IPS DF 6.9 (cell line): Measurements from ENCODE around the gene GRIN2A.

Source experiments
- DNase-seq: peaks from one replicate; pipeline ENCODE4 v3.0.0-alpha.2; 2013; ENCODE audit warnings: low read depth, low spot score
- H3K27ac ChIP-seq: one replicate; pipeline ENCODE4 v1.5.1; 2013; ENCODE audit warnings: low read length, control low read depth
- H3K27me3 ChIP-seq: 2 replicates; pipeline ENCODE4 v1.6.1; 2013; ENCODE audit warnings: mild to moderate bottlenecking, low read length; ENCODE audit not compliant: control insufficient read depth, insufficient read depth
- H3K36me3 ChIP-seq: 2 replicates; pipeline ENCODE4 v1.6.1; 2013; ENCODE audit warnings: low read length; ENCODE audit not compliant: control insufficient read depth, insufficient read depth
- H3K4me1 ChIP-seq: 2 replicates; pipeline ENCODE4 v1.6.1; 2013; ENCODE audit warnings: low read length; ENCODE audit not compliant: control insufficient read depth, insufficient read depth
- H3K4me3 ChIP-seq: 2 replicates; pipeline ENCODE4 v1.5.1; 2013; ENCODE audit warnings: mild to moderate bottlenecking, low read length
- H3K9me3 ChIP-seq: 2 replicates; pipeline ENCODE4 v1.6.1; 2013; ENCODE audit warnings: low read length, inconsistent platforms; ENCODE audit not compliant: control insufficient read depth, insufficient read depth
- WGBS: extraction: QIAGEN DNeasy Blood & Tissue Kit; methylation state at CpG from one replicate; pipeline ENCODE4 v1.1.7; 2013; ENCODE audit warnings: mixed read lengths, missing lambda C conversion rate; ENCODE audit not compliant: insufficient read length, insufficient coverage; 5-methylcytosine and 5-hydroxymethylcytosine counted together

Gene GRIN2A

DNA sequence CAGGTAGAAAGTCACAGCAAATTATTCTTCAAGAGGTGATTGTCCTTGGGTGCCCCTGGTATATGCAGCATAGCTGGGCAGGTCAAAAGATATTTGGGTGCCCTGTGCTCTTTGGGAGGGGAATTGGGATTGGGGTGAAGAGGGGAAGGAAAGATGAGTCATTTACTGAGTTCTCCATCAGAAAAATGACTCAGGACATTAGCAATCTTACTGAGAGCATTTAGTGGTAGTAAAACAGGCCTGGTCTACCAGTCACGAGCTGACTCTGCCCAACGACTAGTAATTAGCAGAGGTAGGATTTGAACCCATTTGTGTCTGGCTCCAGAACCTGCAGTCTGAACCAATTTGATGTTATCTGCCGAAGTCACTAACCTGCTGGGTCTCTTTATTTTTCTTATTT is 6.0 kb upstream of the GRIN2A start:
- H3K27ac ChIP-seq: no peak overlapping the region
- H3K4me3 ChIP-seq: no peak overlapping the region
- H3K4me1 ChIP-seq: no peaks in the 10 kb centered on the region
- peaks cover 11% of the 10 kb centered on the region; the same call in 1 of the 2 replicates for H3K27me3 ChIP-seq
- WGBS: no CpG with 5 or more reads among the region's 3 CpGs
- DNase-seq: no peak
- H3K36me3 ChIP-seq: no peaks in the 10 kb centered on the region
- H3K9me3 ChIP-seq: no peaks in the 10 kb centered on the region

DNA sequence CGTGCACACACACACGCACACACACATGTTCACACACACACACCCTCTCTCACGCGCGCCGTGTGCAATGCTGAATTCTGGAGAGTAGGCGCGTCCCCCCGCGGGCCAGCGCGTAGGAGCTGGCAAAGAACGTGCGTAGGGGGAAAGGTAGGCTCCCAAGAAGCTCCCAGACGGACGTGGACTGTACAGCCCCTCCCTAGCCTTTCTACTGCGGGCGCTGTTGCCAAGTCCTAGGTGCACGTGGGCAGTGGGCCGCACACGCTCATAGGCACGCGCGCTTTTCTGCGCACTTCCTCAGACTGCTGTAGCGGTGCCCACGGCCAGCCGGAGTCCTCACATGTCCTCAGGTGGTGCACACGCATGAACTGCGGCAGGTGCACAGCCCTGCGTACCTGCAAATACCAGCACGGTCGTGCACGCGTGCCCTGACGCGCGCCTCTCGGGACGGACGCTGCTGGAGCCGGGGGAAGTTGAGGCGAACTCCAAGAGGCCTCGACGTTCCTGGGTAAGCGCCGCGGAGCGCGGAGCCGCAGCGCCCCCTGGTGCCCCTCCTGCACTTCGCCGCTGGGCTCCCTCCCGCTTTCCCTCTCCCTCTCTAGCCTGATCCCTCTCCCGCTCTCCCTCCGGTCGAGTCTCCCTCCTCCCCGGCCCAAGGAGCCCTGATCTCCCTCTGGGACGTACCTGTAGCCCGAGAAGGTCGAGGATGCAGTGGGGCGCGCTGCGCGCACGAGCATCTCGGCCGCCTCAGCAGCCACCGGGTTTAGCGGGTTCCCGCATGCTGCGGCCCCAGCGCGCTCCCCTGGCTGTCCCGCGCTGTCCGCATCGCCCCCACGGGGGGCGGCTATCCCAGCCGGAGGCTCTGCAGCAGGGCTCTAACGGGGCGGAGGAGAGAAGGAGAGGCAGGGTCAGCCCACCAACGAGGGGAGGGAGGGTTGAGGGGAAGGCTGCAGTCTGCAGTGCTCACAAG is 749 bp downstream of the GRIN2A start:
- H3K4me3 ChIP-seq: peak overlapping the region; percentile 65; the same call in 1 of the 2 replicates

DNA sequence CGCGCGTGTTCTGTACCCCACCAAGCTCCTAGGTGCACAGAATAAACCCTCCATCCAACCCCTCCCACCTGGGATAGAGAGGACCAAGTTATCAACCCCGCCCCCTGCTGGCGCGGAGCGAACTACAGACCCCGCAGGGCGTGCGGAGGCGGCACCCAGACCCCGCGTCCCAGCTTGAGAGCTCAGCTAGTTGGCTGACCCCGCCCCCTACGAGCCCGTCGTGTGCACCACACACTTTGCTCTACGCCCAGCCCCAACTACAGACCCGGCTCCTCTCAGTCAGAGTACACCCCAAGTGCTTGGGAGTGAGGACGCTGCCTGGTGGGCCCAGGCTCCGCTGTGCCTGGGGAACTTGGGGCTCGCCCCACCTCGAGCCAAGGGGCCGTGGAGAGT is 1.5 kb downstream of the GRIN2A start:
- no peak for DNase-seq
- Histone ChIP-seq H3K4me1 (peaks cover 1% of the 10 kb centered on the region; the same call in 1 of the 2 replicates), H3K4me3 (peak overlapping the region; percentile 65; the same call in 1 of the 2 replicates), H3K27me3 (peaks cover 25% of the 10 kb centered on the region; the same call in 1 of the 2 replicates), H3K27ac (no peak overlapping the region), H3K9me3 (no peaks in the 10 kb centered on the region), H3K36me3 (no peaks in the 10 kb centered on the region)
- no CpG with 5 or more reads among the region's 24 CpGs for WGBS

More for the DNA sequence above, 749 bp downstream of the GRIN2A start:
- Histone ChIP-seq H3K36me3 (no peaks in the 10 kb centered on the region), H3K27ac (no peak overlapping the region), H3K4me1 (peaks cover 1% of the 10 kb centered on the region; the same call in 1 of the 2 replicates), H3K27me3 (peaks cover 25% of the 10 kb centered on the region; the same call in 1 of the 2 replicates), H3K9me3 (no peaks in the 10 kb centered on the region)
- no CpG with 5 or more reads among the region's 85 CpGs for WGBS
- DNase-seq: peak; percentile 66

DNA sequence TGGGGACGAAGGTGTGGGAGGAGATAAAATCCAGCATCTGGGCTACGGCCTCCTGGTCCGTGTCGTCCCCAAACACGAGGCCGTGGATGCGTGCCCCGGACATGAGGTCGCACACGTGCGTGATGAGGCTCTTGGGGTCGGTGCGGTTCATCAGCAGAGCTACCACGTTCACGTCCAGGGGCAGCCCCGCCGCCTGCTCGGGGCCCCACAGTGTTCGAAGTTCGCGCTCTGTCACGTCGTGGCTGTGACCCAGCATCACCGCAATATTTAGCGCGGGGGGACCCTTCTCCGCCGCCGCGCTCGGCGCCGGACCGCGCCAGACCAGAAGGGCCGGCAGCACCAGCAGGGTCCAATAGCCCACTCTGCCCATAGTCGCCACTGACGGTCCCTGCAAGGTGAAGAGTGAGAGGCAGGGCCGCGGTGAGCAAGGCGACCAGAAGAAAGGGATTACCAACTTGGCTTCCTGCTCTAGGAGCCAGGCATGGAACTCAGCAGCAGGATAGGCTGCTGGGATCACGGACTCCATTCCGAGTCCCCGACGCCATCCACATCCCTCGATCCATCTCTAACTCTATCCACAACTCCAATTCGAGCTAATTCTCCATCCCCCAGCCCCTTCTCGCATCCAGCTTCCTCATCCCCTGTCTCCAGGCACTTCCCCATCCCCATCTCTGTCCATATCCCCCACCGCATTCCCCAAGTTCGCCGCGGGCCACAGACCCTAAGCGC is 2.0 kb downstream of the GRIN2A start:
- DNase-seq: no peak
- H3K4me1 ChIP-seq: peaks cover 1% of the 10 kb centered on the region; the same call in 1 of the 2 replicates
- H3K36me3 ChIP-seq: no peaks in the 10 kb centered on the region
- peak overlapping the region; percentile 2; the same call in 1 of the 2 replicates for H3K4me3 ChIP-seq
- 100% methylated on average over 1 of the region's 53 CpGs for WGBS
- H3K9me3 ChIP-seq: no peaks in the 10 kb centered on the region
- peaks cover 25% of the 10 kb centered on the region; the same call in 1 of the 2 replicates for H3K27me3 ChIP-seq
- H3K27ac ChIP-seq: no peak overlapping the region

DNA sequence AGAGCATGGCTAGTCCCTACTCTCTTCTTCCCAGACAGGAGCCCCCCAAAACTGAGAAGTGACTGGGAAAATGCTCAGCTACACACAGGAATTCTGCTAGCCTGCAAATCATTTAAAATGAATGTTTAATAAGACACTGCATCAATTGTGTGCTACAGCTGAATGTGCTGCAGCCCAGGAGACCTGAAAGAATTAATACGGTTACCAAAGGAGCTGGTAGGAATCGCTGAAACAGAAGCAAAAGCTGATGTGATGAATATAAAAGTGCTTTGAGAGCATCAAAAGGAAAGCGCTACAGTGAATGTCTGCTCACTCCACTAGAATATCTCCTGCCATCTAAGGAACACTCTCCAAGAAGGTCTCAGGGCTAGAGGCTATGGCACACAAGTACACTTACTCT is 3.7 kb downstream of the GRIN2A start:
- no peak overlapping the region for H3K4me3 ChIP-seq
- H3K27me3 ChIP-seq: peaks cover 17% of the 10 kb centered on the region; the same call in 1 of the 2 replicates
- H3K36me3 ChIP-seq: no peaks in the 10 kb centered on the region
- peaks cover 1% of the 10 kb centered on the region; the same call in 1 of the 2 replicates for H3K4me1 ChIP-seq
- H3K9me3 ChIP-seq: no peaks in the 10 kb centered on the region
- DNase-seq: no peak
- whole genome bisulfite sequencing: no CpG with 5 or more reads among the region's 3 CpGs
- H3K27ac ChIP-seq: no peak overlapping the region

DNA sequence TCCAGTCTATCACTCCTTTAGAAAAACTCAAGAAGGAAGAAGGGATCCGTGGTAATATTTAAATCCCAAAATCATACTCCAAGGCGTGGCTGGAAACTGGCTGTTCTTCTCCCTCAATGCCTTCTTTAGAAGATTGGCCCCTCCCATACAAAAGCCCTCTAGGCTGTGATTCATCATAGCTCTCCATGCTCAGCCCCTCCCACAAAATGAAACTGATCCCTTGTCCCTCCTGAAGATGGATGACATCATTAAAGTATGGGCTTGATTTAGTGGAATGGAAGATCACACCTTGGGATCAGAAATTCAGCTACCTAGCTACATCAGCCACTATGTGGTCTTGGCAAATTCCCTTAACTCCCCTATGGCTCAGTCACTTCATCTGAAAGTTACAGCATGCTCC is 4.1 kb downstream of the GRIN2A start:
- H3K9me3 ChIP-seq: no peaks in the 10 kb centered on the region
- peaks cover 4% of the 10 kb centered on the region; the same call in 1 of the 2 replicates for H3K4me1 ChIP-seq
- H3K36me3 ChIP-seq: no peaks in the 10 kb centered on the region
- H3K27me3 ChIP-seq: peaks cover 12% of the 10 kb centered on the region; the same call in 1 of the 2 replicates
- H3K27ac ChIP-seq: no peak overlapping the region
- WGBS: no CpG with 5 or more reads among the region's 2 CpGs
- H3K4me3 ChIP-seq: no peak overlapping the region
- DNase-seq: no peak

DNA sequence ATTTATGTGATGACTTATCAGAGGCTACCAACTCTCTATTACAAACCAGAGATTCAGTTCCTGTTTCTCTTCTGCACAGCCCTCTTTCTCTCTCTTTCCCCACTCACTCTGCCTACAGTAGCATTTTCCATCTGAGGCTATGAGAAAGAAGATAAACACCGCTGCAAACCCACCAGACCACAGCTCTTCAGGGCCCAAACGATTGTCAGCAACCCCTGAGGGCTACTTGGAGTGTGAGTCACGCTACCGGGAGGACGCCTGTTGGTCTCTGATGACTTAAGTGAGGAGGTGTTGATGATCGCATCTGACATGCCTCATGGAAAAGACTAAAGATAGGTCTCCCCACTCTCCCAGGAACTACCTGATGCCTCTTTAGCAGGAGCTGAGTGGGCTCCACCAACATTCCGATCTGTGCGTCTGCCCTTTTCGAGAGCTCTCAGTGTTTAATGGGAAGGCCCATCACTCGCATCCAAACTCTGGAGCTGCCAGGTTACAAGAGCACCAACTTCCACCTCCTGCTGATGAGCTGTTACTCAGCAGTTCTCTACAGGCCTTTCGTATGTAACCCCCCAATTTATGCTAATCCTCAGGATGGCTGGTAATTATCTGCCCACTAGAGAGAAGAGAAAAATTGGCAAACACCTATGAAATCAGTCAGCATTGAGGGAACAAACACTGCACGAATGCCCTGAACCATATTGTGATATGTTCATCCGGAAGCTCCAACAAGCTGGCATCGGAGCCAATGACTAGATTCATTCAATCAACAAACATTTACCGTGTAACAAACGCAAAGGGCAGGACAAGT is 9.2 kb downstream of the GRIN2A start:
- no CpG with 5 or more reads among the region's 16 CpGs for WGBS
- no peaks in the 10 kb centered on the region for H3K36me3 ChIP-seq
- H3K4me3 ChIP-seq: no peak overlapping the region
- H3K9me3 ChIP-seq: no peaks in the 10 kb centered on the region
- H3K27me3 ChIP-seq: no peaks in the 10 kb centered on the region
- no peak for DNase-seq
- H3K27ac ChIP-seq: no peak overlapping the region
- H3K4me1 ChIP-seq: 0 out of 2 replicates have a peak, but pooled peaks cover 3% of the 10 kb centered on the region

DNA sequence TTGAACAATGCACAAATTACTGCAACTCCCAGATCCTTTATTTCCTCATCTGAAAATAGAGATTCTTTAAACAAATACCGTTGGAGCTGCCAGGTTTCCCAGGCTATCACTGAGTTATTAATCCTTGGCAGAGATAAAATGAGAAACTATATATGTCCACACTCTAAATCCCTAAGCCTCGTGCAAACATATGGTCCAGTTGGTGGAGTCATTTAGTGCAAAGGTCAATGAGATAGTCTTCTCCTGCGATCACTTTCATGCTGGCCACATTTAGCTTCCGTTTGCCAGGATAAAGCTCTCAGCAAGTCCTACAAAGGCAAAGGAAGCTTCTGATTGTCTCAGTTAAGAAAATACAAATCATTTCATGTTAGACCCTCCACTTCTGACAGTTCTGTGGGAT is 11.0 kb downstream of the GRIN2A start:
- H3K4me3 ChIP-seq: no peak overlapping the region
- no peak for DNase-seq
- H3K27ac ChIP-seq: no peak overlapping the region
- H3K4me1 ChIP-seq: 0 out of 2 replicates have a peak, but pooled peaks cover 3% of the 10 kb centered on the region
- no peaks in the 10 kb centered on the region for H3K27me3 ChIP-seq
- WGBS: no CpG with 5 or more reads among the region's 4 CpGs
- H3K36me3 ChIP-seq: no peaks in the 10 kb centered on the region
- H3K9me3 ChIP-seq: no peaks in the 10 kb centered on the region

DNA sequence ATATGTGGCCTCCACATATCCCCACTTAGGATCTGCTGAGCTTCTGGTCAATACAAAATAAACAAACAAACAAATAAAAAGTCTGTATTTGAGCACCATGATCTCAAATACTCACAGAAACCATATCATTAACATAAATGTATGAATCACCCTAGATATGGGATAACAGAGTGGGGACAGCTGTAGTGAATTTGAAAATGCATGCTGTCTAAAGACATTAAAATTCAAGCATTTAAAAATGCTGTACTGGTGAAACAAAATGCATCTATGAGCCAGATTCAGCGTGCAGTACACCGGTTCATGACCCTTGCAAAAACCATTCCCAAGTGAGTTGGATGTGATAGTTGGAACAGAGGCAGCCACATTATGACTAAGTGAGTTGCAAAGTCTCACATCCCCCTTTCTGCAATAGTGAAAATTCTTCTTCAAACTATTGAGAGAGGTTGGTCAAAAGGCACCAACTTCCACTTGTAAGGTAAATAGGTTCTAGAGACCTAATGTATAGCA is 12.3 kb downstream of the GRIN2A start:
- WGBS: no CpG with 5 or more reads among the region's 2 CpGs
- Histone ChIP-seq H3K36me3 (no peaks in the 10 kb centered on the region), H3K4me3 (no peak overlapping the region), H3K9me3 (no peaks in the 10 kb centered on the region), H3K27ac (no peak overlapping the region), H3K27me3 (no peaks in the 10 kb centered on the region), H3K4me1 (0 out of 2 replicates have a peak, but pooled peaks cover 3% of the 10 kb centered on the region)
- no peak for DNase-seq
